Measurements from ENCODE around the gene APCDD1L. TPM values are rescaled to one million over a fixed set of nuclear protein-coding genes. Genes with fewer than 3 reads are reported as not detected.

Gene APCDD1L
- total RNA-seq, 2 experiments from 2014 or later, result not detected

GRCh38 chr20:58497724-58498469, 17.3 kb downstream of the APCDD1L start:
- Mint-ChIP-seq H3K9me3 (no peaks in the 10 kb centered on the region), H3K27me3 (no peaks in the 10 kb centered on the region), H3K4me1 (no peaks in the 10 kb centered on the region), H3K36me3 (ENCODE audit: low read depth) (no peaks in the 10 kb centered on the region), H3K27ac (no peak overlapping the region), H3K4me3 (no peak overlapping the region)
- no peak for DNase-seq
- POLR2A ChIA-PET, result no interaction called here
- CTCF ChIA-PET, result interaction anchor here (1.3 kb wide), 1 partner anchor 10 kb away, joined by 3 read pairs; no protein-coding TSS in a partner anchor

GRCh38 chr20:58497076-58497641, 18.0 kb downstream of the APCDD1L start:
- DNase-seq, result no peak
- ChIA-PET POLR2A (no interaction called here), CTCF (no interaction called here)
- H3K27me3 Mint-ChIP-seq, result peaks cover under 1% of the 10 kb centered on the region
- no peaks in the 10 kb centered on the region for H3K36me3 Mint-ChIP-seq (ENCODE audit: low read depth)
- H3K4me3 Mint-ChIP-seq, result no peak overlapping the region
- H3K4me1 Mint-ChIP-seq, result no peaks in the 10 kb centered on the region
- H3K27ac Mint-ChIP-seq, result no peak overlapping the region
- no peaks in the 10 kb centered on the region for H3K9me3 Mint-ChIP-seq

GRCh38 chr20:58496429-58496769, 18.8 kb downstream of the APCDD1L start:
- Mint-ChIP-seq H3K4me1 (no peaks in the 10 kb centered on the region), H3K27ac (no peak overlapping the region), H3K36me3 (ENCODE audit: low read depth) (no peaks in the 10 kb centered on the region), H3K27me3 (peaks cover 7% of the 10 kb centered on the region), H3K9me3 (no peaks in the 10 kb centered on the region), H3K4me3 (no peak overlapping the region)
- no peak for DNase-seq
- CTCF ChIA-PET, result no interaction called here
- POLR2A ChIA-PET, result no interaction called here

- H3K4me3 Mint-ChIP-seq, result no peak overlapping the region
- H3K27ac Mint-ChIP-seq, result no peak overlapping the region
- H3K4me1 Mint-ChIP-seq, result no peaks in the 10 kb centered on the region
- POLR2A ChIA-PET, result no interaction called here
- DNase-seq, result no peak
- H3K27me3 Mint-ChIP-seq, result peaks cover 9% of the 10 kb centered on the region
- CTCF ChIA-PET, result no interaction called here
- no peaks in the 10 kb centered on the region for H3K36me3 Mint-ChIP-seq (ENCODE audit: low read depth)
- H3K9me3 Mint-ChIP-seq, result no peaks in the 10 kb centered on the region
Observed at GRCh38 chr20:58495623-58496428, 19.4 kb downstream of the APCDD1L start.

- no peaks in the 10 kb centered on the region for H3K9me3 Mint-ChIP-seq
- H3K4me3 Mint-ChIP-seq, result no peak overlapping the region
Observed at GRCh38 chr20:58494923-58495622, 20.1 kb downstream of the APCDD1L start.

GRCh38 chr20:58492795-58493524, 22.2 kb downstream of the APCDD1L start:
- DNase-seq, result no peak
- Mint-ChIP-seq H3K36me3 (ENCODE audit: low read depth) (no peaks in the 10 kb centered on the region), H3K4me1 (no peaks in the 10 kb centered on the region), H3K4me3 (no peak overlapping the region), H3K27ac (no peak overlapping the region), H3K27me3 (peaks cover 19% of the 10 kb centered on the region), H3K9me3 (peaks cover 2% of the 10 kb centered on the region)
- CTCF ChIA-PET, result no interaction called here
- POLR2A ChIA-PET, result no interaction called here

More at GRCh38 chr20:58494923-58495622, 20.1 kb downstream of the APCDD1L start:
- ChIA-PET POLR2A (no interaction called here), CTCF (no interaction called here)
- no peak overlapping the region for H3K27ac Mint-ChIP-seq
- DNase-seq, result no peak
- H3K36me3 Mint-ChIP-seq (ENCODE audit: low read depth), result no peaks in the 10 kb centered on the region
- peaks cover 15% of the 10 kb centered on the region for H3K27me3 Mint-ChIP-seq
- H3K4me1 Mint-ChIP-seq, result no peaks in the 10 kb centered on the region

GRCh38 chr20:58492074-58492718, 23.0 kb downstream of the APCDD1L start:
- POLR2A ChIA-PET, result no interaction called here
- no peaks in the 10 kb centered on the region for H3K36me3 Mint-ChIP-seq (ENCODE audit: low read depth)
- CTCF ChIA-PET, result no interaction called here
- H3K27ac Mint-ChIP-seq, result no peak overlapping the region
- peaks cover 2% of the 10 kb centered on the region for H3K9me3 Mint-ChIP-seq
- H3K4me3 Mint-ChIP-seq, result no peak overlapping the region
- H3K4me1 Mint-ChIP-seq, result no peaks in the 10 kb centered on the region
- peaks cover 19% of the 10 kb centered on the region for H3K27me3 Mint-ChIP-seq
- no peak for DNase-seq

GRCh38 chr20:58486207-58486606, 29.0 kb downstream of the APCDD1L start:
- Mint-ChIP-seq H3K4me3 (no peak overlapping the region), H3K36me3 (ENCODE audit: low read depth) (peaks cover 6% of the 10 kb centered on the region), H3K27ac (no peak overlapping the region), H3K27me3 (peaks cover 22% of the 10 kb centered on the region), H3K4me1 (peaks cover 2% of the 10 kb centered on the region), H3K9me3 (peaks cover 17% of the 10 kb centered on the region)
- ChIA-PET POLR2A (no interaction called here), CTCF (no interaction called here)
- DNase-seq, result no peak

GRCh38 chr20:58485393-58485792, 29.8 kb downstream of the APCDD1L start:
- POLR2A ChIA-PET, result no interaction called here
- no peak for DNase-seq
- Mint-ChIP-seq H3K36me3 (ENCODE audit: low read depth) (peaks cover 6% of the 10 kb centered on the region), H3K27me3 (peaks cover 17% of the 10 kb centered on the region), H3K9me3 (peaks cover 17% of the 10 kb centered on the region), H3K4me3 (no peak overlapping the region), H3K27ac (no peak overlapping the region), H3K4me1 (peaks cover 2% of the 10 kb centered on the region)
- CTCF ChIA-PET, result no interaction called here

GRCh38 chr20:58483470-58483869, 31.7 kb downstream of the APCDD1L start:
- H3K4me1 Mint-ChIP-seq, result peaks cover 2% of the 10 kb centered on the region
- no peak for DNase-seq
- H3K4me3 Mint-ChIP-seq, result no peak overlapping the region
- H3K27ac Mint-ChIP-seq, result no peak overlapping the region
- POLR2A ChIA-PET, result no interaction called here
- CTCF ChIA-PET, result interaction anchor here (0.6 kb wide), 1 partner anchor 356 kb away, joined by 4 read pairs; no protein-coding TSS in a partner anchor
- H3K9me3 Mint-ChIP-seq, result peaks cover 15% of the 10 kb centered on the region
- H3K36me3 Mint-ChIP-seq (ENCODE audit: low read depth), result peaks cover 6% of the 10 kb centered on the region
- H3K27me3 Mint-ChIP-seq, result peaks cover 13% of the 10 kb centered on the region

GRCh38 chr20:58483051-58483450, 32.1 kb downstream of the APCDD1L start:
- Mint-ChIP-seq H3K36me3 (ENCODE audit: low read depth) (peaks cover 6% of the 10 kb centered on the region), H3K27ac (no peak overlapping the region), H3K4me3 (no peak overlapping the region), H3K9me3 (peaks cover 18% of the 10 kb centered on the region), H3K27me3 (peaks cover 12% of the 10 kb centered on the region), H3K4me1 (peaks cover 2% of the 10 kb centered on the region)
- no peak for DNase-seq
- POLR2A ChIA-PET, result no interaction called here
- CTCF ChIA-PET, result interaction anchor here (1.5 kb wide), 1 partner anchor 168 kb away, joined by 5 read pairs; the partner anchor contains the start of gene STX16

GRCh38 chr20:58482416-58482815, 32.8 kb downstream of the APCDD1L start:
- H3K4me3 Mint-ChIP-seq, result no peak overlapping the region
- POLR2A ChIA-PET, result no interaction called here
- peaks cover 12% of the 10 kb centered on the region for H3K27me3 Mint-ChIP-seq
- no peak for DNase-seq
- peaks cover 2% of the 10 kb centered on the region for H3K4me1 Mint-ChIP-seq
- H3K36me3 Mint-ChIP-seq (ENCODE audit: low read depth), result peaks cover 6% of the 10 kb centered on the region
- CTCF ChIA-PET, result interaction anchor here (1.0 to 1.6 kb wide), 4 partner anchors 42 to 358 kb away, joined by 3 to 5 read pairs (median 4); partner anchors contain the start of gene STX16
- H3K27ac Mint-ChIP-seq, result no peak overlapping the region
- H3K9me3 Mint-ChIP-seq, result peaks cover 18% of the 10 kb centered on the region
